G401 (cell line): ENCODE data around the gene CPA4. TPM values are rescaled to one million over a fixed set of nuclear protein-coding genes. Genes with fewer than 3 reads are reported as not detected.

Experiments
- DNase-seq: peaks from one replicate; pipeline ENCODE4 v3.0.0-alpha.2; 2015; ENCODE audit warnings: low spot score
- in situ Hi-C: cut with HindIII; loops from 2 replicates; pipeline ENCODE4 v1.10.0; 2016; ENCODE audit warnings: low sequenced_read_pairs, mixed read lengths
- total RNA-seq: library from RNA; depleted of rRNA; stranded (reverse); fragments of >200 nt; shearing (Covaris generic); gene quantifications from 2 replicates; pipeline ENCODE4 v1.2.3, GENCODE V29; 2014

CPA4 gene
- total RNA-seq, 1 experiment from 2014 or later = not detected

DNA sequence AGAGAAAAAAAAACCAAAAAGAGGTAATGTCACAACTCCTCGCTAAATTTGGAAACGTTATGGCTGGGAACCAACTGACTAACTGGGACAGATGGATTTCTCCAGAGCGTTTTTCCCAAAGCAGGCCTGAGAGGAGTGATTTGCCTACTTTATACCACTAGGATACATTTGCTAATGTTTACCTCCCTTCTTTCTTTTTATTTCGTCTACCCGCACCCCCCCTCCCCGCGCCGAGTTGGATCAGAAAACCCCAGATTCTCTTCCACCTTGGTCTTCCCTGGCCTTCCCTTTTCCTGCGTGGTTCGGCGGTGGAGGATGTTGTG lies 19.1 kb upstream of the CPA4 start:
- in situ Hi-C loops = no loop called here
- DNase-seq = peak; percentile 75

DNA sequence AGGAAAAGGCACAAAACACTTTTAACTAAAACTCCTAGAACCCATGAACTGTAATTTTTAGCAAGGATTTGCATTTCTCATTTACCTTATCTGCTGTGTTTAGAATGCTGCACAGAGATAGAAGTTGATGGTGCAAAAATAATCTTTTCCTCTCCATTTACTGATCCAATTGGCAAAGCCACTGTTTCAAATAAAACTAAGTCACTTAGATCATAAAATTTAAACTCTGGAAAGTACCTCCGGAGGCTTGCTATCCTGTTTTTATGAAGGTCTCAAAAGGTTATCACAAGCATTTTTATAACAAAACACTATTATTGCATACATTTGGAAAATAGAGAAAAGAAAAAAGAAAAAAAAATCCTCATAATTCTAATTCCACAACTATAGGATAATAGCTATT lies 18.7 kb upstream of the CPA4 start:
- in situ Hi-C loops = no loop called here

DNA sequence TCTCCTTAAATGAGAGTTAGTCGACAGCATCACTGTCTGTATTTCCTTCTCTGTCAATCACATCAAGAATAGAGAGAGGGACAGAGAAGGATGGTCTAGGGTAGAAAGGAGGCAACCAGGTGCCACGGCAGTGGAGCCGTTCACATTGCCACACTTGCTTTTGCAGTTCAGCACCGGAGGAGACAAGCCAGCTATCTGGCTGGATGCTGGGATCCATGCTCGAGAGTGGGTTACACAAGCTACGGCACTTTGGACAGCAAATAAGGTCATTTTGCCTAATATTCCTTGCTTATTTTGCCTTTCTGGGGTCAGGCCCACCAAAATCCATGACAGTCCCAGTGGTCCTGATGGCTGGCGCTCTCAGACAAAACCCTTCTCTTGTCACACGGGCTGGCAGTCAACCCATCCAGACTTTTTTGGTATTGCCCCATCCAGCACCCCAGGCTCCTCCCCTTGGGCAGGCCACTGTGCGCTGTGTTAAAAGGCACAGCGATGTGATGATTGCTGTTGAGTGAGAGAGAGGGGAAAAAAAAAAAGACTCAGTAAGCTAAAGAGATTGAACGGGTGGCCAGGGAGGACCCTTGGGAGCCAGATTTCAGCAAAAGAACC lies 17.9 kb upstream of the CPA4 start:
- in situ Hi-C loops = no loop called here
- DNase-seq = no peak

More for the DNA sequence above, 18.7 kb upstream of the CPA4 start:
- no peak for DNase-seq

DNA sequence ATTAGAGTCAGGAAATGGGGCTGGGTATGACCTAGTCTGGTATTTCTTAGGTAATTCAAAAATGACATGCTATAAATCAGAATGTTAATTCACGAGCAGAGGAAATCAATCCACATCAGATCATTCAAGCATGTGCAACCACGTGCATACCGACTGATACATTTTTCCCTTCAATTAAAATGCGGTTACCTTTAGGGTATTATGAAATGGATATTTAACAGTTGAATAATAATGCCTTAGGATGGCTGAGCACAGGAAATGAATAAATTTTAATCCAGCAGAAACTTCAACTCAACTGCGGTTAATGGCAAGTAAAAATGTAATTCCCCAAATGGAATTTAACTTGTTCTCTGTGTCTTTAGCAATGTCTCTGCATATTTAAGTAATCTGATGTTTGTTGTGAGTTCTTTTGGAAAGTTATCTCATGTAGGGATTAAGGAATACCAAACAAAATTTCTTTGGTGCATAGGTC lies 17.1 kb upstream of the CPA4 start:
- in situ Hi-C loops = no loop called here
- DNase-seq = no peak

DNA sequence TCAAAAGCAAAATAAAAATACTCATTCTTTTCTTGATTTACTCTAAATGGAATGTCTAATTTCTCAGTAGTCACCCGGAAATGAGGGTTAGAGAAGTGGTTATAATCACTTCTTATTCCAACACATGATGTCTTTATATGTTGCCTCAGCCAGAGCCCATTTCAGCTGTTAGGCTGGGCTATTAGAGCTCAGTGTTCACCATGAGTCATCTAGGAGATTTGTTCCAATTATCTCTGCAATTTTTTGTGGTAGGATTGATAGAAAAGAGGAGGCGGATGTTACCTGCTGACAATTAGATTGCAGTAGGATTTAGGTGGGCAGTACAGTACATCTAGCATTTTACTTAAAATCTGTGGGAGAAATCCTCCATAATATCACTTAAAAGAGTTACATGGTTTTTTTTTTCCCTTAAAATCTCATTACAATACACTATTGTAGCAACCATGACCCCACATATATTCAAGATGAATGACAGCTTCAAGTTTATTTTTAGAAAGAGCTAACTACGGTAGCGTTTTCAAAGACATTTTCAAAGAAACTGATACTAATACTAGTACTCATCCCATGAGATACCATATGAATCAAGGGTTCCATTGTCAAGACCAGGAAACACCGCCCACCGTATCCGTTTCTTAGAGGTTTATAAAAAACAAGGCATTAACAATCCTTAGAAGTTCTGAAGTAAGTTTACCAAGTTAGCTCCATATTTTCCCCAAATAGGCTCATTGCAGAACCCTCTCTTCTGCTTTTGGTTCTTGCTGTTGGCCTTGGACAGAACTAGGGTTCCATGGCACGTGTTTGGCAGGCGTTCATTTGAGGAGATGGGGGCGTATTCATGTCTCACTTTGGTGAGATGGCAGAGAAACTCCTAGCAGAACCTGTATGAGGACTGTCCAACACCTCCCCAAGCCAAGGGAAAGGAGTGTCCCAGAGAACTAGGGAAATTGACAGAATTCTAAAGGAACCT lies 15.9 kb upstream of the CPA4 start:
- DNase-seq = no peak
- in situ Hi-C loops = no loop called here

GRCh38 chr7:130277763-130278643 lies 15.0 kb upstream of the CPA4 start:
- peak; percentile 74 for DNase-seq
- in situ Hi-C loops = no loop called here

- in situ Hi-C loops = no loop called here
- no peak for DNase-seq
Observed at GRCh38 chr7:130278860-130279259, 14.1 kb upstream of the CPA4 start.

- DNase-seq = no peak
- in situ Hi-C loops = no loop called here
Observed at GRCh38 chr7:130279286-130279685, 13.7 kb upstream of the CPA4 start.

DNA sequence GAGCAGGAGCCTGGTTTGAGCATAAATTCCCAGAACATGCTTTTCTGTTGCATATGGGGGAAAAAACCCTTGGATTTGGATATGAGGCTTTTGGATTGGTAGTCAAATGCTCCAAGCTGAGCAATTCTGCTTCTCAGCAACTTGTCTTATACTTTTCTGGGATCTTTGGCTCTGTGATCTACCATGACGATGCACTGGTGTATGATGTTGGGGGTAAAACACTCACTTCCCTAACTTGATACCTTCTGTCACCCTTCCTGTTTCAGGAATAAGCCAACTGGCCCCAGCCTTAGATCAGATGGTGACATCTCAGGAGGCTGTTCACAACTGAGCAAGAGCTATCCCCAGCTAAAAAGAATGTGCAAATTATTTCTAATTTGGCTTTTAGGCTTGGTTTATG lies 13.1 kb upstream of the CPA4 start:
- DNase-seq = no peak
- in situ Hi-C loops = no loop called here

GRCh38 chr7:130281260-130281659 lies 11.7 kb upstream of the CPA4 start:
- in situ Hi-C loops = no loop called here
- DNase-seq = no peak

DNA sequence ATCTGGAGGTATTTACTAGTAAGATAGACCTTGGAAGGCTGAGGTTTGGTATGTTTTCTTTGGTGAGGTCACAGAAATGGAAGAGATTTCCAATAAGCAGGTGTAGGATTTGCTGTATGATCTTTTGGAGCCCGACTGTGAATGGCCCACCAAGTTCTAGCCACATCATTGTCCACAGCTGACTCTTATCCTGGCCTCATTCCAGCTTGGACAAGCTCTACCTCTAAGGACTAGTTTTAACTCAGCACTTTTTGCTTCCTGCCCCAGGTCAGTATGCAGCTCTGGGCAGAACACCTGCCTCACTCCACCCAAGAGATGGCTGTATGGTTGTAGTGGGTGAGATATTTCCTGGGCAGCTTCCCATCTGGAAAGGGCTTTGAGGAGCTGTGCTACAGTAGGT lies 6.1 kb upstream of the CPA4 start:
- in situ Hi-C loops = no loop called here
- DNase-seq = no peak

GRCh38 chr7:130288168-130288567 lies 4.8 kb upstream of the CPA4 start:
- in situ Hi-C loops = no loop called here
- no peak for DNase-seq

GRCh38 chr7:130288829-130289228 lies 4.1 kb upstream of the CPA4 start:
- no peak for DNase-seq
- in situ Hi-C loops = no loop called here

DNA sequence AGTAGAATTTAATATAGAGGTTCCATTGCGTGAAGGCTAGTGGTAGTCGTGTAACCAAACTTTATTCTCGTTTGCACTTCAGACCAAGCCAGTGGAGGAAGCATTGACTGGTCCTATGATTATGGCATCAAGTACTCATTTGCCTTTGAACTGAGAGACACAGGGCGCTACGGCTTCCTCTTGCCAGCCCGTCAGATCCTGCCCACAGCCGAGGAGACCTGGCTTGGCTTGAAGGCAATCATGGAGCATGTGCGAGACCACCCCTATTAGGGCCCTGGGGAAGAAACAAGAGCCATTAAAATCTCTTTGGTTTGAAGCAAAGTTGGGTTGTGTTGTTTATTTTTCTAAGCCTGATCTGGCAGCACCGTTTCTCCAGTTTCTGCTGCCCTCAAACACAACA lies 3.5 kb upstream of the CPA4 start:
- no peak for DNase-seq
- in situ Hi-C loops = no loop called here

GRCh38 chr7:130290745-130291144 lies 2.2 kb upstream of the CPA4 start:
- DNase-seq = no peak
- in situ Hi-C loops = no loop called here

GRCh38 chr7:130293521-130293920 lies 560 bp downstream of the CPA4 start:
- in situ Hi-C loops = no loop called here

GRCh38 chr7:130294314-130294713 lies 1.4 kb downstream of the CPA4 start:
- in situ Hi-C loops = no loop called here
- no peak for DNase-seq

More at GRCh38 chr7:130293521-130293920, 560 bp downstream of the CPA4 start:
- no peak for DNase-seq

- in situ Hi-C loops = no loop called here
- DNase-seq = no peak
Observed at GRCh38 chr7:130296221-130296951, 3.4 kb downstream of the CPA4 start.
